NT2/D1 (cell line): ENCODE results near the gene AIG1.

Experiments
- SUZ12 ChIP-seq: IDR thresholded peaks from 2 replicates; pipeline ENCODE4 v1.6.1; 2011; ENCODE audit not compliant: insufficient read length, insufficient read depth; ENCODE audit errors: extremely low read depth
- YY1 ChIP-seq: IDR thresholded peaks from 2 replicates; pipeline ENCODE4 v1.6.1; 2011; ENCODE audit not compliant: insufficient read length, insufficient read depth
- ZNF274 ChIP-seq: IDR thresholded peaks from 2 replicates; pipeline ENCODE4 v1.6.1; 2011; ENCODE audit warnings: mild to moderate bottlenecking, low read depth, low read length

DNA sequence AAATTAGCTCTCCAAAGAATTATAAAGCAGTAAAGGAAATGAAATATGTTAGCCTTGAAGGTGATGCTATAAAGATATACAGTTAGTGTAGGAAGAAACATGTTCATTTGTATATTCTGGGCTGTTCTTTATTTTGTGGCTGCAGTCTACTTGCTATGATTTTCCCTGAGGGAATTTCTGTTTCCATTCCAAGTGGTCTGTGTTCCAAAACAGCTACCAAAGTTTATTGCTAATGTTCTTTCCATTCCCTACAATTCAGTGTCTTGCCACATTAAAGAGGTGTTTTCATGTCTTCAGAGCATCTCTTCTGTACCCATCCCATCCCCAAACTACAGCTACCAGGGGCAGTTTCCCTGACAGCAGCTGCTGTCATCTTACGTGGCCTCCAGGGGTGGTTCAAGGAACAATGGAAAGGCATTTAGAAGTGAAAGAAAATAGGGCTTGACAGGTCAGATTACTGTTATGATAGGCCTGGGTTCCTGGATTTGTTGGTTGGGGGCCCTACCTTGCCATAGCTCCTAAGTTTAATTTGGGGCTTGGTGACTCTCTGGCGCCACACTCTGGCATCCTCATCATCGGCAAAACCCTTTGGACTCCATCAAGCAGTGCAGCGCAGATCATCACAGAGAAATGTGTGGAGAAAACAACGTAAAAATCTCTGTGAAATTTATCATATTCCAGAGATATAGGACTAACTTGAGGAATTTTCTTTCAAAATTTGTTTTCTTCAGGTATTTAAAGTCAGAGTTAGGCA is 33.8 kb upstream of the AIG1 start:
- TF ChIP-seq SUZ12: no peak
- no peak for TF ChIP-seq ZNF274
- TF ChIP-seq YY1: no peak
